T-helper 9 cell (primary cell): ENCODE results near the gene MTX2.
"Not testable (repeated sequence)": the region's sequence is repeated elsewhere in the genome, so short reads cannot be mapped to it uniquely, and the experiment has no call there.

Source experiments
- DNase-seq: peaks from one replicate; pipeline ENCODE4 v3.0.0-alpha.2; 2020

MTX2 gene

DNA sequence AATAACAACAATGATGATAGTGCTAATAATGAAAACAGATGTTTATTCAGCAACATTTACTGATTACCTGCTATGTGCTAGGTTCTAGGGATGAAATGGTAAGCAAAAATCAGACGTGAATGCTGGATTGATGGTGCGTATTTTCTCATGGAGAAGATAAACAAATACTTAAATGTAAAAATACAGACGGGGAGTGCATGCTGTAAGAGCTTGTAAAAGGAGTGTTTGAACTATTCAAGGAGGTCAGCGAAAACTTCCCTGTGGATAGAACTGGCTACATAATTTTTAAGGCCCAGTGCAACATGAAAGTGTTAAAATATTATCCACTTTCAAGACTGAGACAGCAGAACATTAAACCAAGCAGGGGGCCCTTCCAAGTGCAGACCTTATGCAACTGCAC lies 22.1 kb downstream of the MTX2 start:
- no peak for DNase-seq

DNA sequence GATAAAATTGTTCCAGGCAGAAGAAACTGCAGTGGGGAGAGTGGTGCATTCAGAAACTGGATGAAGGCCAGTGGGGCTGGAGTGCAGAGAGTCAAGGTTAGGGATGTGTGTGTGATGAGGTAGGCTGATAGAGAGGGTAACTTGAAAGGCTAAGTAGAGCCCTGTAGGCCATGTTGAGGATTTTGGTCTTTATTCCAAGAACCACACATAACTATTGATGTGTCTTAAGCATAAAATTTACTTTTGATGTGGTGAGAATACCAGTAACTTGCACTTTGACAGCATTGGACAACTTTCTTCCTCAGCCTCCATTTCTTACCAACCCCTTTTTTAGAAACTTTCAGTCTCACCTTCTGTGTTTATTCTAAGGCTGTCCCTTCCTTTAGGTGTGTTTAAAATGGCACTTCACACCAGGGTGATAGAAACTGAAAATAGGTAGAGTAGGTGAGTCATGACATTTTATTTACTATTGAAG lies 22.6 kb downstream of the MTX2 start:
- no peak for DNase-seq

- no peak for DNase-seq
Measured at GRCh38 chr2:176292608-176293007, 23.4 kb downstream of the MTX2 start.

DNA sequence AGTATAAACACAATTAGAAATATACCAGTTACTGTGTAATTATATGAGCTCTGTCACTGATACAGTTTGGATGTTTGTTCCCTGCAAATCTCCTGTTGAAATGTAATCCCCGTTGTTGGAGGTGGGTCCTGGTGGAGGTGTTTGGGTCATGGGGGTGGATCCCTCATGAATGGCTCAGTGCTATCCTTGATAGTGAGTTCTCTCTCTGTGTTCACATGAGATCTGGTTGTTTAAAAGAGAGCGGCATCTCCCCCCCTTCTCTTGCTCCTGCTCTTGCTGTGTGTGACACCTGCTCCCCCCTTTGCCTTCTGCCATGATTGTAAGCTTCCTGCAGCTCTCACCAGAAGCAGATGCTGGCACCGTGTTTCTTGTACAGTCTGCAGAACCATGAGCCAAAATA lies 24.1 kb downstream of the MTX2 start:
- no peak for DNase-seq

GRCh38 chr2:176297067-176297466 lies 27.8 kb downstream of the MTX2 start:
- no peak for DNase-seq

GRCh38 chr2:176297737-176298136 lies 28.5 kb downstream of the MTX2 start:
- DNase-seq = no peak

GRCh38 chr2:176306020-176306419 lies 36.8 kb downstream of the MTX2 start:
- DNase-seq = not testable (repeated sequence)

GRCh38 chr2:176317199-176317598 lies 48.0 kb downstream of the MTX2 start:
- no peak for DNase-seq

DNA sequence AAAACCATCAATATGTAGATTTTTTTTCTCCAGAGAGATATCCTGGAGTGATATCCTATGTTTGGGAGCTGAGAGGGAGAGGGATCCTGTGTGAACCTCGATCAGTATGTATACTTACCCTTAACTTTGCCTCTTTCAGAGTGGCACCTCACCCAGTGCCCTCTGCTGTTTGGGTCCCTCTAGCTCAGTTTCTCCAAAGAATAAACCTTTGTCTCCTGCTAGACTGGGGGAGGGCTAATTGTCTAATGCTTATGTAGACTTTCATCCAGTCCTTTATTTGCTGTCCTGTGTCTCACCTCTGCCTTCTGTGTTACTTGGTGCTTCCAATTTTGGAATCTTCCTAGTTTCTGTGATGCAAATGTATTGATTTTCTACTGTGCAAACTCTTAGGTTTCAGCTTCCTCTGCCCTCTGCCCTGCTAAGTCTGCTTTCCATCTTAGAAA lies 48.4 kb downstream of the MTX2 start:
- DNase-seq = no peak

- DNase-seq = no peak
Measured at GRCh38 chr2:176321916-176322315, 52.7 kb downstream of the MTX2 start.

GRCh38 chr2:176324862-176325261 lies 55.6 kb downstream of the MTX2 start:
- no peak for DNase-seq

DNA sequence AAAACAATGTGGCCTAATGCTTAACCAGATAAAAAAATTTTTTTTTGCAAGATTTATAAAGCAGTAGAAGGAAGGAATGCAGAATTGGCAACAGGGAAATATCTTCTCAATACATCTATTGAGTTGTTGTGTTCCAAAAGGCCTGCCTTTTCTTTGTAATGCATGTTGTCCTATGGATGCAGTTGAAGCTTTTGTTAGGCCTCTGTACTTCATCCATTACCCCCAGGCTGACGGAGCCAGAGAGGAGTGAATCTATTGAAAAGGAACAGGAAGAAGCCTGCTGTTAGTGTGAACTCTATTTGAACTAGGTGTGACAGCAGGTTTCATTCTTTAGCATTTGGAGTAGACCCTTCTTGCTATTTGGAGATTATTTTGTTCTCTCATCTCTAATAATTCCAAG lies 56.5 kb downstream of the MTX2 start:
- no peak for DNase-seq

- DNase-seq = no peak
Measured at GRCh38 chr2:176328149-176328548, 58.9 kb downstream of the MTX2 start.

GRCh38 chr2:176330612-176331011 lies 61.4 kb downstream of the MTX2 start:
- DNase-seq = no peak

DNA sequence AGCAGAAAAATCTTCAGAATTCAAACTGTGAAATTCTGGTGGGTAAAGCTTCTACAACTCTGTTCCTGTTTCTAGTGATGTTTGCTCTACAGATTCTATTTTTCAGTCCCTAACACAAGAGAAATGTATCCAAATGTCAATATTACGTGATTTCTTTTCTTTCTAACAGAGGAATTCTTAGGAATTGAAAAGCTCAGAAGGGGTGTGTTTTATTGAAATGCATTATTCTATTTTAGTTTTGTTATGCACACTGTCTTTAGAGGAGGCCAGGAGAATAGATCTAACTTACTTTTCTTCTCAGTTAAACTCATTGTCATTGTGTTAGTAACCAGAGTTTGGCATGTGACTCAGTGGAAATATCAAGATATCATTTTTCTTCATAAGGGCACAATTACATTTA lies 62.4 kb downstream of the MTX2 start:
- DNase-seq = no peak

- no peak for DNase-seq
Measured at GRCh38 chr2:176334729-176335128, 65.5 kb downstream of the MTX2 start.

GRCh38 chr2:176338395-176338794 lies 69.2 kb downstream of the MTX2 start:
- no peak for DNase-seq

DNA sequence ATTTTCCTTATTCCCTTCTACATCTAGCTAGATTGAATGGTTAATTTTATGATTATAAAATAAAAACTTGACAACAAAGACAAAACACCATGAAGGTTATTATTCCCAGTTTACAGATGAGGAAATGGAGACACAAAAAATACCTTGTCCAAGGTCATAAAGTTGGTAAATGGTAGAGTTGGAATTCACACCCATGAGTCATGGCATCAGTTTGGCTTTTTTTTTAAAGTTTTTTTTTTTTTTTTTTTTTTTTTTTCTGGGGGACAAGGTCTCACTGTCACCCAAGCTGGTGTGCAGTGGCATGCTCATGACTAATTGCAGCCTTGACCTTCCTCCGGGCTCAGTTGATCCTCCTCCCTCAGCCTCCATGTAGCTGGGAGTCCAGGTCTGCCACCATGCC lies 70.0 kb downstream of the MTX2 start:
- DNase-seq = no peak

- DNase-seq = no peak
Measured at GRCh38 chr2:176356251-176356650, 87.0 kb downstream of the MTX2 start.

- no peak for DNase-seq
Measured at GRCh38 chr2:176364273-176364977, 95.2 kb downstream of the MTX2 start.

GRCh38 chr2:176368349-176368748 lies 99.1 kb downstream of the MTX2 start:
- no peak for DNase-seq

- no peak for DNase-seq
Measured at GRCh38 chr2:176370467-176371171, 101.4 kb downstream of the MTX2 start.

DNA sequence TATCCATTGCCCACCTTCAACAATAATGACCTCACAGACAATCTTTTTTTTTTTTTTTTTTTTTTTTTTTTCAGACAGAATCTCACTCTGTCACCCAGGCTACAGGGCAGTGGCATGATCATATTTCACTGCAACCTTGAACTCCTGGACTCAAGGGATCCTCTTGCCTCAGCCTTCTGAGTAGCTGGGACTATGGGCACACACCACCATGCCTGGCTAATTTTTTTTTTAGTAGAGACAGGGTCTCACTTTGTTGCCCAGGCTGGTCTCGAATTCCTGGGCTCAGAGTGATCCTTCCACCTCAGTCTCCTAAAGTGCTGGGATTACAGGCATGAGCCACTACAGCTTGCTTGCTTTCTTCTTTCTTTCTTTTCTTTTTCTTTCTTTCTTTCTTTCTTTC lies 103.9 kb downstream of the MTX2 start:
- not testable (repeated sequence) for DNase-seq

DNA sequence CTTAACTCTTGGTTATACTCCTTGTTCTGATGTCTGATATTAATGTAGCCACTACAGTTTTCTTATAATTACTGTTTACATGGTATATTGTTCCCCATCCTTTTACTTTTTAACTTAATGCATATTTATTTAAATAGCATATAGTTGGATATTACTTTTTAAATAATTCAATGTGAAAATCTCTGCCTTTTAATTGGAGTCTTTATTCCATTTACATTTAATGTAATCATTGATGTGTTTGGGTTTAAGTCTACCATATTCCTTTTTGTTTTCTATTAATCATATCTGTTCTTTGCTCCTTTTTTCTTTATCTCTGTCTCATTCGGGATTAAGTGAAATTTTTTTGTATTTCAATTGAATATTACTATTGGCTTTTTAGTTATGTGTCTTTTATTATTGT lies 109.1 kb downstream of the MTX2 start:
- DNase-seq = no peak
